Left lung (tissue), 10 donors: Measurements from ENCODE around the gene NPAP1. TPM values are rescaled to one million over a fixed set of nuclear protein-coding genes. Genes with fewer than 3 reads are reported as not detected.
"Not testable (repeated sequence)": the region's sequence is repeated elsewhere in the genome, so short reads cannot be mapped to it uniquely, and the experiment has no call there.

Experiments used
- ATAC-seq: fragments of 200-7000 bp; cut with Tn5 transposase; one replicate; pipeline ENCODE4 v1.9.1; 2020; ENCODE audit warnings: moderate library complexity
- DNase-seq, 4 donors: peaks; one replicate each; pipeline ENCODE4 v3.0.0-alpha.2; 2013 to 2020
- H3K27ac ChIP-seq, 2 donors: fragments of 200-600 bp; sonication (generic) in 1 of 2; one replicate each; pipeline versions ENCODE4 v1.5.0 to v1.8.0; 2020 to 2021
- H3K27me3 ChIP-seq, 2 donors: fragments of 200-600 bp; sonication (generic) in 1 of 2; one replicate each; pipeline versions ENCODE4 v1.5.0 to v1.8.0; 2020 to 2021
- H3K36me3 ChIP-seq, 2 donors: fragments of 200-600 bp; sonication (generic) in 1 of 2; one replicate each; pipeline versions ENCODE4 v1.5.0 to v1.8.0; 2020 to 2021
- H3K4me1 ChIP-seq, 2 donors: fragments of 200-600 bp; one replicate each; pipeline ENCODE4 v1.8.0; 2021
- H3K4me3 ChIP-seq, 2 donors: fragments of 200-600 bp; sonication (generic) in 1 of 2; one replicate each; pipeline versions ENCODE4 v1.5.0 to v1.8.0; 2020 to 2021; ENCODE audit warnings: mild to moderate bottlenecking in 1 of 2
- H3K9me3 ChIP-seq, 2 donors: fragments of 200-600 bp; sonication (generic) in 1 of 2; one replicate each; pipeline versions ENCODE4 v1.5.0 to v1.8.0; 2020 to 2021
- CTCF ChIP-seq, 2 donors: fragments of 200-600 bp; sonication (generic) in 1 of 2; IDR thresholded peaks; one replicate each; pipeline versions ENCODE4 v1.5.0 to v1.8.0; 2021; ENCODE audit warnings: antibody characterized with exemption in 2 of 2
- intact Hi-C, 2 donors: fragments of 100-400 bp; cut with DNase I; formaldehyde crosslinking; loops; one replicate each; pipeline versions ENCODE4 v1.11.2 to v1.14.2; 2022
- polyA plus RNA-seq, 6 donors: library from polyadenylated mRNA; unstranded; fragments of 120-200 nt; gene quantifications; one replicate each; pipeline ENCODE4 v1.2.1, GENCODE V29; 2013; ENCODE audit not compliant: insufficient read length in 6 of 6
- total RNA-seq, 2 donors: library from RNA; stranded (reverse); fragmentation: NEBNext Ultra II Directional; extraction: Animal tissue kit (Norgen Biotek cat#: 25700); gene quantifications; one replicate each; pipeline ENCODE4 v1.2.1, GENCODE V29; 2021
- donor health status: DM: no; HTN: yes; CAD: no.
- donor health status: DM: no; HTN: no; CAD: no.

The NPAP1 gene
- total and polyA plus RNA-seq, 8 donors, result 0.13 to 0.98 (median 0.62) TPM; not detected in 1

GRCh38 chr15:24659622-24660021 lies 16.0 kb upstream of the NPAP1 start:
- Histone ChIP-seq H3K4me3 (no peak overlapping the region), H3K27ac (no peak overlapping the region), H3K9me3 (no peaks in the 10 kb centered on the region), H3K27me3 (no peaks in the 10 kb centered on the region), H3K4me1 (no peaks in the 10 kb centered on the region), H3K36me3 (no peaks in the 10 kb centered on the region)
- ATAC-seq (no peak), DNase-seq (no peak)
- intact Hi-C loops, result no loop called here
- TF ChIP-seq CTCF (IDR thresholded peaks at IDR 0.05), result no peak

GRCh38 chr15:24662991-24663390 lies 12.6 kb upstream of the NPAP1 start:
- no peaks in the 10 kb centered on the region for H3K9me3 ChIP-seq
- H3K36me3 ChIP-seq, result no peaks in the 10 kb centered on the region
- no peak for TF ChIP-seq CTCF (IDR thresholded peaks at IDR 0.05)
- no peaks in the 10 kb centered on the region for H3K4me1 ChIP-seq
- intact Hi-C loops, result no loop called here
- no peak for DNase-seq
- H3K27ac ChIP-seq, result no peak overlapping the region
- H3K4me3 ChIP-seq, result no peak overlapping the region
- ATAC-seq, result no peak
- H3K27me3 ChIP-seq, result no peaks in the 10 kb centered on the region

- intact Hi-C loops, result no loop called here
- ATAC-seq, result no peak
- TF ChIP-seq CTCF (IDR thresholded peaks at IDR 0.05), result no peak
Measured at GRCh38 chr15:24676431-24676830, 856 bp downstream of the NPAP1 start.

GRCh38 chr15:24678485-24678884 lies 2.9 kb downstream of the NPAP1 start:
- Histone ChIP-seq H3K4me3 (no peak overlapping the region), H3K36me3 (no peaks in the 10 kb centered on the region), H3K4me1 (no peaks in the 10 kb centered on the region), H3K27me3 (no peaks in the 10 kb centered on the region), H3K9me3 (peaks cover 0 to 40% of the 10 kb centered on the region in 2 donors), H3K27ac (no peak overlapping the region)
- TF ChIP-seq CTCF (IDR thresholded peaks at IDR 0.05), result no peak
- intact Hi-C loops, result no loop called here
- DNase-seq, result no peak
- no peak for ATAC-seq

More at GRCh38 chr15:24676431-24676830, 856 bp downstream of the NPAP1 start:
- Histone ChIP-seq H3K36me3 (no peaks in the 10 kb centered on the region), H3K9me3 (peaks cover 0 to 40% of the 10 kb centered on the region in 2 donors), H3K4me1 (no peaks in the 10 kb centered on the region), H3K27ac (no peak overlapping the region), H3K4me3 (no peak overlapping the region), H3K27me3 (no peaks in the 10 kb centered on the region)
- DNase-seq, result peak in 1 of 4 donors; percentile 69

GRCh38 chr15:24682002-24682401 lies 6.4 kb downstream of the NPAP1 start:
- DNase-seq, result no peak
- Histone ChIP-seq H3K4me1 (no peaks in the 10 kb centered on the region), H3K4me3 (no peak overlapping the region), H3K27ac (no peak overlapping the region), H3K9me3 (peaks cover 0 to 15% of the 10 kb centered on the region in 2 donors), H3K36me3 (no peaks in the 10 kb centered on the region), H3K27me3 (no peaks in the 10 kb centered on the region)
- TF ChIP-seq CTCF (IDR thresholded peaks at IDR 0.05), result no peak
- intact Hi-C loops, result no loop called here
- no peak for ATAC-seq

- ATAC-seq, H3K36me3 ChIP-seq, H3K27ac ChIP-seq, H3K4me3 ChIP-seq, H3K27me3 ChIP-seq, H3K4me1 ChIP-seq, DNase-seq, intact Hi-C loops, H3K9me3 ChIP-seq: not testable (repeated sequence)
Measured at GRCh38 chr15:24682905-24683304, 7.3 kb downstream of the NPAP1 start.
